ENCODE measurements around the gene INTS2. TPM values are rescaled to one million over a fixed set of nuclear protein-coding genes. Genes with fewer than 3 reads are reported as not detected.
"Not testable (repeated sequence)": the region's sequence is repeated elsewhere in the genome, so short reads cannot be mapped to it uniquely, and the experiment has no call there.

Gene INTS2
- total RNA-seq, 1 donor from 2014 or later, result 11.3 TPM

GRCh38 chr17:61897548-61898180, 30.1 kb downstream of the INTS2 start:
- no peak for DNase-seq (ENCODE audit: low spot score)

- DNase-seq (ENCODE audit: low spot score), result no peak
Measured at GRCh38 chr17:61895391-61895790, 32.4 kb downstream of the INTS2 start.

- DNase-seq (ENCODE audit: low spot score), result not testable (repeated sequence)
Measured at GRCh38 chr17:61894310-61894709, 33.5 kb downstream of the INTS2 start.

- DNase-seq (ENCODE audit: low spot score), result not testable (repeated sequence)
Measured at GRCh38 chr17:61887733-61888132, 40.0 kb downstream of the INTS2 start.

GRCh38 chr17:61885865-61886264, 41.9 kb downstream of the INTS2 start:
- DNase-seq (ENCODE audit: low spot score), result not testable (repeated sequence)

GRCh38 chr17:61884864-61885263, 42.9 kb downstream of the INTS2 start:
- no peak for DNase-seq (ENCODE audit: low spot score)

GRCh38 chr17:61880589-61881102, 47.1 kb downstream of the INTS2 start:
- DNase-seq (ENCODE audit: low spot score), result no peak

- no peak for DNase-seq (ENCODE audit: low spot score)
Measured at GRCh38 chr17:61878984-61879612, 48.7 kb downstream of the INTS2 start.

- no peak for DNase-seq (ENCODE audit: low spot score)
Measured at GRCh38 chr17:61878520-61878919, 49.3 kb downstream of the INTS2 start.

- no peak for DNase-seq (ENCODE audit: low spot score)
Measured at GRCh38 chr17:61877837-61878236, 49.9 kb downstream of the INTS2 start.

GRCh38 chr17:61875804-61876203, 52.0 kb downstream of the INTS2 start:
- DNase-seq (ENCODE audit: low spot score), result no peak

GRCh38 chr17:61875285-61875684, 52.5 kb downstream of the INTS2 start:
- no peak for DNase-seq (ENCODE audit: low spot score)

GRCh38 chr17:61874075-61874474, 53.7 kb downstream of the INTS2 start:
- DNase-seq (ENCODE audit: low spot score), result no peak

- DNase-seq (ENCODE audit: low spot score), result no peak
Measured at GRCh38 chr17:61872099-61872498, 55.7 kb downstream of the INTS2 start.

GRCh38 chr17:61869138-61869537, 58.6 kb downstream of the INTS2 start:
- DNase-seq (ENCODE audit: low spot score), result no peak

- DNase-seq (ENCODE audit: low spot score), result no peak
Measured at GRCh38 chr17:61868074-61868473, 59.7 kb downstream of the INTS2 start.

- DNase-seq (ENCODE audit: low spot score), result no peak
Measured at GRCh38 chr17:61867033-61867432, 60.7 kb downstream of the INTS2 start.

GRCh38 chr17:61863801-61864126, 64.0 kb downstream of the INTS2 start:
- no peak for DNase-seq (ENCODE audit: low spot score)

- DNase-seq (ENCODE audit: low spot score), result peak; percentile 98
Measured at GRCh38 chr17:61862975-61863800, 64.6 kb downstream of the INTS2 start, which contains the start of gene BRIP1. Gene BRIP1 (minus strand): TSS chr17:61863528. CDS start chr17:61861539, 1,989 bp downstream.

- peak; percentile 0 for DNase-seq (ENCODE audit: low spot score)
Measured at GRCh38 chr17:61862105-61862574, 65.6 kb downstream of the INTS2 start.

GRCh38 chr17:61860397-61860796, 67.4 kb downstream of the INTS2 start:
- not testable (repeated sequence) for DNase-seq (ENCODE audit: low spot score)

- DNase-seq (ENCODE audit: low spot score), result no peak
Measured at GRCh38 chr17:61856035-61856434, 71.7 kb downstream of the INTS2 start.

Data from umbilical cord (tissue), 2 donors.